Prostate gland (tissue), 2 donors: Measurements from ENCODE around the gene LHX1.

Source experiments
- POLR2A ChIP-seq: fragments of 450-650 bp; IDR thresholded peaks from one replicate; pipeline ENCODE4 v1.6.1; 2016; ENCODE audit warnings: antibody characterized with exemption, mild to moderate bottlenecking
- POLR2AphosphoS5 ChIP-seq: sonication (generic); formaldehyde crosslinking; IDR thresholded peaks from one replicate; pipeline ENCODE4 v1.6.1; 2017; ENCODE audit warnings: antibody characterized with exemption
- TF ChIP-seq, protein P1 (sequence below), 4 experiments: fragments of 200-600 bp in 2 of 4; fragments of 450-650 bp in 2 of 4; sonication (generic) in 2 of 4; IDR thresholded peaks; 1 replicate in 3 of 4; 2 replicates in 1 of 4; pipeline ENCODE4 v1.5.1; 2016 to 2019; ENCODE audit warnings: antibody characterized with exemption in 4 of 4, mild to moderate bottlenecking in 2 of 4, moderate library complexity in 2 of 4

DNA sequence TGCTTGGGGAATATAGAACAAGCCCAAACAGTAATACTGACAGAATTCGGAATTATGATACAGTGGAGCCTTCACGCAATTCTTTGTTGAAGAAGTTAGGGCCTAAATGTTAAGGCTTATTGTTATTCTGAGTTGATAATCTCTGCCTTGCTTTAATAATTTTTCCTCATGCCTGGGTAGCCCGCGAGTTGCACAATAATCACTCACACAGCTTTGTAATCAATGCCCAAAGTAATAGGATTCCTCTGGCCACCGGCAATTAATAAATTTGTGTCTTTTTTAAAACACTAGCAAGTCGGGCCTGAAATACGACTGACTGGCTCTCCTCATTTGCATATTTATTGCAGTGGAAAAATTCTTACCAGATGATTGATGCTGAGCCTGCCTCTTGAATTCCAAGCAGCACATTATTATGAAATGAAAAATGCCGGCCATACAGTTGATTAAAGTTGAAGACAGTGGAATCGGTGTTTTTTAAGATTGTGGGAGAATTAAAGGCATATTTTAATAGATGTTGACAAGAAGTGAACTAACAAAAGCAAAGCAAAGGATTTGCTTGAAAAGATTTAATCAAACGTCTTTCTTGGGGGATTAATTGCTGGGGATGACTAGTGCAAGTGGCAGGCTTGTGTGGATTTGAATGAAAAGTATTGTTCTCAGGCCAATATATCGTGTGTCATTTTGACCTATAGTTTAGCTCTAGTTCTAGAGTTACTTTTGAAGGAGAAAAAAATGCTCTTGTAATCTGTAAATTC is 41.7 kb downstream of the LHX1 start:
- TF ChIP-seq, protein P1, sequence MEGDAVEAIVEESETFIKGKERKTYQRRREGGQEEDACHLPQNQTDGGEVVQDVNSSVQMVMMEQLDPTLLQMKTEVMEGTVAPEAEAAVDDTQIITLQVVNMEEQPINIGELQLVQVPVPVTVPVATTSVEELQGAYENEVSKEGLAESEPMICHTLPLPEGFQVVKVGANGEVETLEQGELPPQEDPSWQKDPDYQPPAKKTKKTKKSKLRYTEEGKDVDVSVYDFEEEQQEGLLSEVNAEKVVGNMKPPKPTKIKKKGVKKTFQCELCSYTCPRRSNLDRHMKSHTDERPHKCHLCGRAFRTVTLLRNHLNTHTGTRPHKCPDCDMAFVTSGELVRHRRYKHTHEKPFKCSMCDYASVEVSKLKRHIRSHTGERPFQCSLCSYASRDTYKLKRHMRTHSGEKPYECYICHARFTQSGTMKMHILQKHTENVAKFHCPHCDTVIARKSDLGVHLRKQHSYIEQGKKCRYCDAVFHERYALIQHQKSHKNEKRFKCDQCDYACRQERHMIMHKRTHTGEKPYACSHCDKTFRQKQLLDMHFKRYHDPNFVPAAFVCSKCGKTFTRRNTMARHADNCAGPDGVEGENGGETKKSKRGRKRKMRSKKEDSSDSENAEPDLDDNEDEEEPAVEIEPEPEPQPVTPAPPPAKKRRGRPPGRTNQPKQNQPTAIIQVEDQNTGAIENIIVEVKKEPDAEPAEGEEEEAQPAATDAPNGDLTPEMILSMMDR (IDR thresholded peaks at IDR 0.05): no peak
- TF ChIP-seq POLR2A (no peak), POLR2AphosphoS5 (no peak)
